ENCODE results near the gene UTY. TPM values are rescaled to one million over a fixed set of nuclear protein-coding genes. Genes with fewer than 3 reads are reported as not detected.
"Not testable (repeated sequence)": the region's sequence is repeated elsewhere in the genome, so short reads cannot be mapped to it uniquely, and the experiment has no call there.

Gene UTY
- total RNA-seq, 2 donors from 2014 or later: 10.6 TPM; not detected in 1

GRCh38 chrY:13337934-13338333, 141.9 kb downstream of the UTY start:
- DNase-seq (no peak), ATAC-seq (no peak)
- intact Hi-C loops (cut with DNase I): no loop called here

- intact Hi-C loops (cut with DNase I): no loop called here
- no peak for ATAC-seq
- no peak for DNase-seq
These were observed 146.0 kb downstream of the UTY start for GRCh38 chrY:13333791-13334190.

- DNase-seq (no peak), ATAC-seq (peak in 1 of 2 donors; percentile 42)
- intact Hi-C loops (cut with DNase I): no loop called here
These were observed 149.2 kb downstream of the UTY start for GRCh38 chrY:13330651-13331050.

GRCh38 chrY:13312966-13313365, 166.9 kb downstream of the UTY start:
- intact Hi-C loops (cut with DNase I): no loop called here
- no peak for ATAC-seq
- no peak for DNase-seq

- DNase-seq: no peak
- intact Hi-C loops (cut with DNase I): no loop called here
- ATAC-seq: no peak
These were observed 171.9 kb downstream of the UTY start for GRCh38 chrY:13307959-13308358.

GRCh38 chrY:13300795-13301194, 179.0 kb downstream of the UTY start:
- intact Hi-C loops (cut with DNase I): no loop called here
- ATAC-seq: no peak
- no peak for DNase-seq

GRCh38 chrY:13299411-13299810, 180.4 kb downstream of the UTY start:
- ATAC-seq (no peak), DNase-seq (no peak)
- intact Hi-C loops (cut with DNase I): no loop called here

GRCh38 chrY:13296176-13296890, 183.5 kb downstream of the UTY start:
- intact Hi-C loops (cut with DNase I): no loop called here
- ATAC-seq (no peak), DNase-seq (no peak)

- no peak for DNase-seq
- ATAC-seq: no peak
- intact Hi-C loops (cut with DNase I): no loop called here
These were observed 184.8 kb downstream of the UTY start for GRCh38 chrY:13295026-13295425.

GRCh38 chrY:13291199-13291598, 188.6 kb downstream of the UTY start:
- ATAC-seq: no peak
- DNase-seq: no peak
- intact Hi-C loops (cut with DNase I): no loop called here

GRCh38 chrY:13282151-13283054, 197.4 kb downstream of the UTY start:
- peak in 1 of 2 donors; percentile 81 for ATAC-seq
- DNase-seq: peak; percentile 0
- intact Hi-C loops (cut with DNase I): not testable (repeated sequence)

GRCh38 chrY:13279561-13279960, 200.3 kb downstream of the UTY start:
- intact Hi-C loops (cut with DNase I): no loop called here
- DNase-seq (no peak), ATAC-seq (no peak)

GRCh38 chrY:13271706-13272105, 208.1 kb downstream of the UTY start:
- intact Hi-C loops (cut with DNase I): no loop called here
- DNase-seq (no peak), ATAC-seq (no peak)

- DNase-seq; intact Hi-C loops (cut with DNase I); ATAC-seq: not testable (repeated sequence)
These were observed 225.8 kb downstream of the UTY start for GRCh38 chrY:13253941-13254440.

GRCh38 chrY:13250421-13250820, 229.4 kb downstream of the UTY start:
- DNase-seq: no peak
- intact Hi-C loops (cut with DNase I): no loop called here
- no peak for ATAC-seq

GRCh38 chrY:13243716-13244115, 236.1 kb downstream of the UTY start:
- intact Hi-C loops (cut with DNase I): no loop called here
- DNase-seq (no peak), ATAC-seq (no peak)

- DNase-seq (no peak), ATAC-seq (peak in 1 of 2 donors; percentile 90)
- intact Hi-C loops (cut with DNase I): no loop called here
These were observed 245.9 kb downstream of the UTY start for GRCh38 chrY:13233901-13234300.

GRCh38 chrY:13233118-13233517, 246.7 kb downstream of the UTY start:
- intact Hi-C loops (cut with DNase I): no loop called here
- no peak for DNase-seq
- peak in 1 of 2 donors; percentile 77 for ATAC-seq

GRCh38 chrY:13227354-13227953, 252.4 kb downstream of the UTY start:
- intact Hi-C loops (cut with DNase I): no loop called here
- DNase-seq (no peak), ATAC-seq (no peak)
